Measurements from ENCODE around the gene RNF213.

The RNF213 gene

DNA sequence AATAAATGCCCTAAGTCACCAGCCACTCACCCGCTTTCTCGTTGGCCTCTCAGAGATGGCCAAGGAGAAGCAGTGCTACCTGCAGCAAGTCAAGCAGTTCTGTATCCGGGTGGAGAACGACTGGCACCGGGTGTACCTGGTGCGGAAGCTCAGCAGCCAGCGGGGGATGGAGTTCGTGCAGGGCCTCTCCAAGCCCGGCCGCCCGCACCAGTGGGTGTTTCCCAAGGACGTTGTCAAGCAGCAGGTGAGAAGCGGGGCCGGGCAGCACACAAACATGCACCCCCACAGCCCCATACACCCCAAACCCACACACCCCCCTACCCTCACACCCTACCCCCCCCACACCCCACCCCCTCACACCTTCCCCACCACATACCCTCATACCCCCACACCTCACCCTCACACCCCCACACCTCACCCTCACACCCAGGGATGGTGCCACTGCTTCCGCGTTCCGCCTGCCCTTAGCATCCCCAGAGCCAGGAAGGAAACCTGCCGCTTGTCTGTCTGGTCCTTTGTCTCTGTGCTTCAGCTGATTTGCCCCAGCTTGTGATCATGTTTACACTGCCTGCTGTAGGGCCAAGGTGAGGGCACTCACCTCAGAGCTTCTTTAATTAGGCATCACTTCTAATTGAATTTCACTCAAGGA is 112.4 kb downstream of the RNF213 start:
- DNase-seq (ENCODE audit: low read depth in 2 of 2), result no peak

GRCh38 chr17:80374039-80374731 is 113.5 kb downstream of the RNF213 start:
- no peak for DNase-seq (ENCODE audit: low read depth in 2 of 2)

GRCh38 chr17:80374732-80375585 is 114.3 kb downstream of the RNF213 start:
- DNase-seq (ENCODE audit: low read depth in 2 of 2), result no peak

DNA sequence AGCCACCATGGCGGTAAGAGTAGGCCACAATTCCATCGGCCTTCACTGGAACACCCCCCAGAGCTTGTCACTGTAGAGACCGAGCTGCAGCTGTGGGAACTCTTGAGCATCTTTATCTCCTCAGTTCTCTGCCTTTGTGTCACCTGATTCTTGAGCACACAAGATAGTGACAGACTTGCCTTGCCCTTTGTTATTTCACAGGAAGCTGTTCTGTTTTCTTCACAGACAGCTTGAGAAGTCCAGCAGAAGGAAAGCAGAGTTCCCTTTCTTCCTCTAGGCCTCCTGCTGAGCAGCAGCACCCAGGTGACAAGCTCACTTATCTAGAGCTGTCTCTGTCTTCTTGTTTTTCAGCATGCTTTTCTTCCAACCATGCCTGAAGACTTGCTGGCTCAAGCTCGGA is 115.9 kb downstream of the RNF213 start:
- DNase-seq (ENCODE audit: low read depth in 2 of 2), result no peak

- no peak for DNase-seq (ENCODE audit: low read depth in 2 of 2)
Measured at GRCh38 chr17:80377798-80378197, 117.1 kb downstream of the RNF213 start.

DNA sequence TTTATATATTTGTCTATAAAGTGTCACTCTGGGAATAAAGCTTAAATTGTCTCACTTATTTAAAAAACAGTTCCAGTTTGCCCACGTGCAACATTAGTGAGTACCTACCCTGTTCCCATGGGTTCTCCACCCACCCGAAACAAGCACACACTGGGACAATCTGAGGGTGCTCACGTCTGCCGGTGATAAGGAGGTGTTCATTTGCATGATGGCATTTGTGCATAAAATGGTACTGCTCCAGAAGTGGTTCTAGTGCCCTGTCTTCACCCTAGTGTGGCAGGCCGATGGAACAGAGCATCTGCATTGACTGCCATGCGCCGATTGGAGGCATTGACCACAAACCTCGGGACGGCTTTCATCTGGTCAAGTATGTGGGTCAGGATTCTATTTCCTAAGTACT is 118.7 kb downstream of the RNF213 start:
- DNase-seq (ENCODE audit: low read depth in 2 of 2), result no peak

DNA sequence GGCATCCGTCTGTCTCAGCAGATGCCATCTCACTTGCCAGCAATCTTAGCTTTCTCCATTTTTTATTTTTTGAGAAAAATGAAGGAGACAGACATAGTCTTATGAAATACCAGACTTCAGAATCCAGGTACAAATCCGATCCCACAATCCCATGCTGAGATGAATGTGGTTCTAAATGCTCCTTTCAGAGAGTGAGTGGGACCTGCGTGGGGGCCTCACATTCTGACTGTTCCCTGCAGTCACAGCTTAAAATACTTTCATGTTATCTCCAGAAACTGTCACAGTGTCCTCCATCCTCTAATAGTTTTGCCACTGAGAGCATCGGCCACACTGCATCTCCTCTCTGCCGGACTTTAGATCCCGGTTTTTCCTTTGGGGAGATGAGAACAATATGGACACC is 119.4 kb downstream of the RNF213 start:
- no peak for DNase-seq (ENCODE audit: low read depth in 2 of 2)

GRCh38 chr17:80380555-80381002 is 119.9 kb downstream of the RNF213 start:
- no peak for DNase-seq (ENCODE audit: low read depth in 2 of 2)

DNA sequence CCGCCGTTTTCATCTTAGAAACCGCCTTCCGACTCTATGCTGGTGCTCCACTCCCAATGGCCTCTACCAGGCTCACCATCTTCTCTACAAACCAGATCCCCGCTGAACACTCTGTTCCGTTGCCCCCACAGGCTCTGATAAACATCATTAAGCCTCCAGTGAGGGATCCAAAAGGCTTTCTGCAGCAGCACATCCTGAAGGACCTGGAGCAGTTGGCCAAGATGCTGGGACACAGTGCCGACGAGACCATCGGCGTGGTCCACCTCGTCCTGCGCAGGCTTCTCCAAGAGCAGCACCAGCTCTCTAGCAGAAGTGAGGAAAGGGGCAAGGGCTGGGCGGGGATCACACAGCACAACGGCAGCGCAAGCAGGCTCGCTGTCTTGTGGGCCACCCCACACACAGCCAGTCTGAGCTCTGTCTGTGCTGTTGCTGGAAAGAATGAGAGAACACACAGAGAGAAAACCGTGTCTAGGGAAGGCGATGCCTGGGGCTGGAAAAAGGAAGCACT is 120.8 kb downstream of the RNF213 start:
- DNase-seq (ENCODE audit: low read depth in 2 of 2), result no peak

DNA sequence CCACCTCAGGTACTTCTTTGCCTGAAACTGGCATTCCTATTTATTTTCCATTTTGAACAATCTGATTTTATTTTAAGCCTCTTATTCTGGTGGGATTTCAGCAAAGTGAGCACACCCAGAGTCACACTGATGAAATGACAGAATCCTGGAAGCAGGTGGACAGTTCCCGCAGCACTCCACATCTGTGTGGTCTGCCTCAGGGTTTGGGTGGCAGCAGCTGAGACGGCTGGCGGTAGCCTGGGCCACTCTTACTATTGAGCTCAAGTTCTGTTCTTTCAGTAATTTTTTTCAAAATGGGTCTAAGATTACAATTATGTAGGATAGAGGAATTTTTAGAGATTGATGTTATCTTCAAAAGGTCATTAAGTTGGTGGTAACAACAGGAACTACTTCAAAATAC is 121.8 kb downstream of the RNF213 start:
- DNase-seq (ENCODE audit: low read depth in 2 of 2), result no peak

DNA sequence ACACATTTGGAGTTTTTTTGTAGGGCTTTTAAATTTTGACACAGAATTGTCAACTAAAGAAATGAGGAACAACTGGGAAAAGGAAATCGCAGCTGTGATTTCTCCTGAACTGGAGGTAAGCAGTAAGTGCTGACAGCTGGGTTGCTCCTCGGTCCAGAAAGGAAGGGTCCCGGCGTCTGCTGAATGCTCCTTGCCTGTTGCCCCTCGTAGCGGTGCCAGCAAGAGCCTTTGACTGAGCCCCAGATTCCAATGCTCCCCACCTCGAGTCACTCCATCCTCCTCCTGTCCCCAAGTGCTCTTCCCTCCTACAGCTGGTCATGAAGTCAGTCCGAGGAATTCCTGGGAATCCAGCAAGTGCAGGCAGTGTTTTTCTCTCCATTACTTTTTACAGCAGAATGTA is 122.3 kb downstream of the RNF213 start:
- DNase-seq (ENCODE audit: low read depth in 2 of 2), result no peak

DNA sequence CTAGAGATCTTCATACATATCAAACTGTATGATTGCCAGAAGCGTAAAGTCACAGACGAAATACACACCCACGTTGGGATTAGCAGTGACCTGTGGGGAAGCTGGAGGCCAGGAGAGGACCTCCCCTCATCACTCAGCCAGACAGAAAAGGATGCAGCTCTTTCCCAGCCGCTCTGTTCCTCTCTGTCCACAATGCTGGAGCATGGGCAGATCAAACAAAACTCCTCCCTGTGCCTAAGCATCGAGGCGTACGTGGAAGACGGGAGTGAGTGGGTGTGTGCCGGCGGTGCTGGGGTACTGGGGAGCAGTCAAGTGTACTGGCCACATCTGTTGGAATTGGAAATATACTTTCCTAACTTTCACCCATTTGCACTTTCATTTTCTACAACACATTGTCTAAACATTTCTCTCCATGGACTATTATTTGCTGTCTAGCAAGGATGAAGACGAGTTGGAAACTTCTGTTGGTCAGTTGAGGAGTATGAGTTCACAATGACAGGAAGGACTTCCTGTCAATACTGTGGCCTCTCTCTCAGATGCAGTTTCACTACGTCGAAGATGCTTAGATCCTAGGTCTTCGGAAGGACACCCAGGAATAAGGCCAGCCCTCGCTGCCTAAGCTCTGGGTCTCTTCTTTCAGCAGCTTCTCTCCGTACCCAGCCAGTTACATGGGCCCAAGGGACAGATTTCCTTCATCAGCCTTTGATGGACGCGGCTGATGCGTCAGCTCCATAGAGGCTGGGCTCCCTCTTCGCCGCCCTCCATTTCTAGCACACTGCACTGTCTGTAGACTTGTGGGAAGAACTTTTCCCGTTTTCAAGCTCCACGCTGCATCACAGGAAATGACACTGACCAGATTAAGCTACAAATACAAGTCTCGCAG is 123.7 kb downstream of the RNF213 start:
- no peak for DNase-seq (ENCODE audit: low read depth in 2 of 2)

GRCh38 chr17:80385046-80385445 is 124.4 kb downstream of the RNF213 start:
- DNase-seq (ENCODE audit: low read depth in 2 of 2), result no peak

DNA sequence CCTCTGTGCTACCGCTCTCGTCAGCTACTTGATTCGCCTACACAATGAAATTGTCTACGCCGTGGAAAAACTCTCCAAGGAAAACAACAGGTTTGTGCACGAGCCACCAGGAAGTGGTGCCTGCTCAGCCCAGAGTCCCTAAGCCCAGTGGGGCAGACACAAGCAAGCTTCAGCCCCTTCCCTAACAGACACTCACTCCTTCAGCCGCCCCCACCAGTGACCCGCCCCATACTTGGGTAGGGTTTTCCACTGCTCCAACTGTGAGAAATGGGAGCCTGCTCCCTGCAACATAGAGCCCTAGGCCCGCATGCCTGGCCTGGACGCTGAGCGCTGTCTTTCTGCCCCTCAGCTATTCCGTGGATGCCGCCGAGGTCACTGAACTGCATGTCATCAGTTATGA is 125.7 kb downstream of the RNF213 start:
- DNase-seq (ENCODE audit: low read depth in 2 of 2), result no peak

DNA sequence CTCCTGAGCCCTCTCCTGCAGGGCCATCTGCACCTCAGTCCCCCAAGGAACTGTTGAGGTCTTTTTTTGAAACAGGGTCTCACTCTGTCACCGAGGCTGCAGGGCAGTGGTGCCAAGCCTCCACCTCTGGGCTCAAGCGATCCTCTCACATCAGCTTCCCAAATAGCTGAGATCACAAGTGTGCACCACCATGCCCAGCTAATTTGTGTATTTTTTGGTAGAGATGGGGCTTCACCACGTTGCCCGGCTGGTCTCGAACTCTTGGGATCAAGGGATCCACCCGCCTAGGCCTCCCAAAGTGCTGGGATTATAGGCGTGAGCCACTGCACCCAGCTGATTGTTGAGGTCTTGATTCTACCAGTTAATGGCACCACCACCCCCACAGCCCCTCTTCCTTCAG is 126.4 kb downstream of the RNF213 start:
- DNase-seq (ENCODE audit: low read depth in 2 of 2), result no peak

DNA sequence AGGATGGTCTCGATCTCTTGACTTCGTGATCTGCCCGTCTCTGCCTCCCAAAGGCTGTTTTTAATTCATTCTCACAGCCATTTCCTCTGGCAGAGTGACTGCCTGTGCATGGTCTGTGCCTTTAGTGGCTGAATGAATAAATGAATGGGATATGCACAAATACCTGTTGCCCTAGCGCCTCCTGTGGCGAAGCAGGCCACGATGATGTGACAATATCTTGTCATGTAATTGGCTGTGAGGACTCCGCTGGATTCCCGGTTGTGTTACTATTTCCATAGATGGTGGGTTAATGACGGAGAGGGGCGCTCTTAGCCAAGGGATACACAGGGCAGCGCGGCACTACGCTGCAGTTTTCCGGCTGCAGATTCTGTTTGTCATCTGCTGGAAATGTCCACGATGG is 127.5 kb downstream of the RNF213 start:
- DNase-seq (ENCODE audit: low read depth in 2 of 2), result no peak

DNA sequence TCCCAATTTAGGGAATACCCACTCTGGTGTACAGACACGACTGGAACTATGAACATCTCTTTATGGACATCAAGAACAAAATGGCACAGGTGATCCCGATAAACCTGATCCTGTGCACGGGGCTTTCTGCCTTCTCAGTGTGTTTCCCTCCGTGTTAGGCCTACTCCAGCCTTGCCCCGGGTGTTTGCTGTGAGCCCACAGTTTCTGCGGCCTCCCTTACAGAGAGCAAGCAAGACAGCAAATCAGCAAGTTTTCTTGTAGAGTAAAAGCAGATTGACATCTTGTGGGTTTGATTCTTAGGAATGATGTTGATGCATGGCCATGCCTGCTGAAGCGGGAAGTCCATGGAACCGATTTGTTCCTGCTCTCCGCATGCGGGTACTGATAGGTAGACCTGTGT is 127.9 kb downstream of the RNF213 start:
- DNase-seq (ENCODE audit: low read depth in 2 of 2), result no peak

- no peak for DNase-seq (ENCODE audit: low read depth in 2 of 2)
Measured at GRCh38 chr17:80389011-80389995, 128.7 kb downstream of the RNF213 start.

DNA sequence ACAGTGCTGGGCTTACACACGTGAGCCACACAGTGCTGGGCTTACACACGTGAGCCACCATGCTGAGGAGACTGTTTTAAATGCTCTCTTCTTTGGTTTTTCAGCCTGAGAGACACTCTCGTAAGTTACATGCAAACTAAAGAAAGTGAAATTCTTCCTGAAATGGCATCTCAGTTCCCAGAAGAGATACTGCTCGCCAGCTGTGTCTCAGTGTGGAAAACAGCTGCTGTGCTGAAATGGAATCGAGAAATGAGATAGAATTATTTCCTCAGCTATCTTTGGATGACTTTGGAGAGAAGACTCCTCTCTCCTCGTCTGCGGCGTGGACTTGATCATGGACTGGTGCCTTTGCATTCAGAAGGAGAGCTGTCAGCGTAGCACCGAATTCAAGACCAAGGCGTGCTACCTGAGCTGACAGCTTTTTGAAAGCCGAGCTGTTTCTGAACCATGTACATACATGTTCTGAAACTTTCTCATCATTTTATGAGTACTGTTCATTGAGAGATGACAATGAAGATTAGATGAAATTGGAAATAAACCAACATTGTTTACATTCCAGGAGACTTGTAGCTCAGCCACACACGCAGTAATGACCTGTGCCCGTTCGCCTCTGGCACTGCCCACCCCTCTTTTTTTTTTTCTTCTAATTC is 132.7 kb downstream of the RNF213 start:
- no peak for DNase-seq (ENCODE audit: low read depth in 2 of 2)

GRCh38 chr17:80393961-80394360 is 133.3 kb downstream of the RNF213 start:
- no peak for DNase-seq (ENCODE audit: low read depth in 2 of 2)

Measured in stimulated activated CD8-positive, alpha-beta memory T cell treated with anti-CD3 and anti-CD28 coated beads, Interleukin-2, amount 100 ng/mL, for 1 hour (primary cell).